ENCODE data around the gene IRAG1.

DNA sequence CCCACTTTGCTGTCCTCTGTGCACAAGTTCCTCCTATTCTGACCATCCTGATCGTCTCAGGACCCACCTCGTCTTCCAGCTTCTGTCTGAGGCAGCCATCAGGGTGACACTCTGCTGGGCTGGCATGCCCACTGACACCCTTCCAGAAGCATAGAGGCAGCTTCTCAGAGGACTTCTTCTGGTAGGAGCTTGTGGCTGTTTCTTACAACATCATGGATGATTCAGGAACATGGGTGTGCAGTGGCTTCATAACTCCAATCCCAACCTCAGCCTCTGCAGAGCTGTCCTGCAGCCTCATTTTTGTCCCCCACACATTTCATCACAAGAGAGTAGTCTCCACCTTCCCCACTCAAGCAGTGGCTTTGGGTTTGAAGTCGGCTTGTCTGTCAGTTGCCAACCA lies 36.6 kb upstream of the IRAG1 start:
- TF ChIP-seq, protein P1, sequence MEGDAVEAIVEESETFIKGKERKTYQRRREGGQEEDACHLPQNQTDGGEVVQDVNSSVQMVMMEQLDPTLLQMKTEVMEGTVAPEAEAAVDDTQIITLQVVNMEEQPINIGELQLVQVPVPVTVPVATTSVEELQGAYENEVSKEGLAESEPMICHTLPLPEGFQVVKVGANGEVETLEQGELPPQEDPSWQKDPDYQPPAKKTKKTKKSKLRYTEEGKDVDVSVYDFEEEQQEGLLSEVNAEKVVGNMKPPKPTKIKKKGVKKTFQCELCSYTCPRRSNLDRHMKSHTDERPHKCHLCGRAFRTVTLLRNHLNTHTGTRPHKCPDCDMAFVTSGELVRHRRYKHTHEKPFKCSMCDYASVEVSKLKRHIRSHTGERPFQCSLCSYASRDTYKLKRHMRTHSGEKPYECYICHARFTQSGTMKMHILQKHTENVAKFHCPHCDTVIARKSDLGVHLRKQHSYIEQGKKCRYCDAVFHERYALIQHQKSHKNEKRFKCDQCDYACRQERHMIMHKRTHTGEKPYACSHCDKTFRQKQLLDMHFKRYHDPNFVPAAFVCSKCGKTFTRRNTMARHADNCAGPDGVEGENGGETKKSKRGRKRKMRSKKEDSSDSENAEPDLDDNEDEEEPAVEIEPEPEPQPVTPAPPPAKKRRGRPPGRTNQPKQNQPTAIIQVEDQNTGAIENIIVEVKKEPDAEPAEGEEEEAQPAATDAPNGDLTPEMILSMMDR (CRISPR knock-in tag; IDR thresholded peaks at IDR 0.05): no peak
- no peak for TF ChIP-seq MTA3 (CRISPR knock-in tag; IDR thresholded peaks at IDR 0.05)
- TF ChIP-seq BHLHE40 (IDR thresholded peaks at IDR 0.05; ENCODE audit: low read length): no peak
- TF ChIP-seq, protein P2, sequence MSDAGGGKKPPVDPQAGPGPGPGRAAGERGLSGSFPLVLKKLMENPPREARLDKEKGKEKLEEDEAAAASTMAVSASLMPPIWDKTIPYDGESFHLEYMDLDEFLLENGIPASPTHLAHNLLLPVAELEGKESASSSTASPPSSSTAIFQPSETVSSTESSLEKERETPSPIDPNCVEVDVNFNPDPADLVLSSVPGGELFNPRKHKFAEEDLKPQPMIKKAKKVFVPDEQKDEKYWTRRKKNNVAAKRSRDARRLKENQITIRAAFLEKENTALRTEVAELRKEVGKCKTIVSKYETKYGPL (CRISPR knock-in tag; IDR thresholded peaks at IDR 0.05): no peak
